Stimulated activated effector memory CD8-positive, alpha-beta T cell treated with anti-CD3 and anti-CD28 coated beads, Interleukin-12 subunit alpha, Interleukin-12 subunit beta, amount 100 ng/mL, for 72 hours (primary cell): ENCODE results near the gene PCDHA2.
"Not testable (repeated sequence)": the region's sequence is repeated elsewhere in the genome, so short reads cannot be mapped to it uniquely, and the experiment has no call there.

ENCODE experiments used
- ATAC-seq: fragments of 150-1000 bp; cut with Tn5 transposase; 2 replicates; pipeline ENCODE4 v1.10.0; 2021
- DNase-seq, 2 donors: peaks; one replicate each; pipeline ENCODE4 v3.0.0; 2021 to 2022; ENCODE audit warnings: low spot score in 2 of 2
- H3K27ac Mint-ChIP-seq: one replicate; pipeline ENCODE4 v1.8.0; 2022; ENCODE audit warnings: mild to moderate bottlenecking, mixed read lengths
- H3K36me3 Mint-ChIP-seq: one replicate; pipeline ENCODE4 v1.8.0; 2022; ENCODE audit warnings: mild to moderate bottlenecking, mixed read lengths
- H3K4me1 Mint-ChIP-seq: one replicate; pipeline ENCODE4 v1.8.0; 2022; ENCODE audit warnings: mixed read lengths
- H3K4me3 Mint-ChIP-seq: one replicate; pipeline ENCODE4 v1.8.0; 2022; ENCODE audit warnings: mild to moderate bottlenecking, mixed read lengths
- H3K9me3 Mint-ChIP-seq: one replicate; pipeline ENCODE4 v1.8.0; 2022; ENCODE audit warnings: mixed read lengths

Gene PCDHA2

DNA sequence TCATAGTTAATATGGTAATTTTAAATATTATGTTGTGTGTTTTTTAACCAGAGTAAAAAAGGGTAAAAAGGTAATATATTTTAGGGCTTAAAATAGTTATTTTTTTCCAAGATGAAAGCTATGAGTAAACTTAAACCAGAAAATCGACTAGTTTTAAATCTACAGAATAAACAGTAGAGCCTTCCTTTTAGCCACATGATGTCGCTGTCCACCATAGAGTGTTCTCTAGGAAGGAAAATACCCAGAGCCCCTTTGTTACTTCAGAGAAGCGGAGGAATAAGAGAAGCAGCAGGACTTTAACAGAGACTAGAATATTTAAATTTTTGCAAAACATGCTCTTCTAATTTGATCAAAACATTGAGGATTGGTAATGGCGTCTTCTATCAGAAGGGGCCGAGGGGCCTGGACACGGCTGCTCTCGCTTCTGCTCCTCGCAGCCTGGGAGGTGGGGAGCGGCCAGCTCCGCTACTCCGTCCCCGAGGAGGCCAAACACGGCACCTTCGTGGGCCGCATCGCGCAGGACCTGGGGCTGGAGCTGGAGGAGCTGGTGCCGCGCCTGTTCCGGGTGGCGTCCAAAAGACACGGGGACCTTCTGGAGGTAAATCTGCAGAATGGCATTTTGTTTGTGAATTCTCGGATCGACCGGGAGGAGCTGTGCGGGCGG lies at the start of gene PCDHA2:
PCDHA2 (plus strand) TSS at position 258 of the 664 bp plus-strand sequence.
- peaks cover 6% of the 10 kb centered on the region for H3K9me3 Mint-ChIP-seq
- no peak within 1 kb of the TSS for H3K4me3 Mint-ChIP-seq
- H3K4me1 Mint-ChIP-seq: no peaks in the 10 kb centered on the region
- no peak within 1 kb of the TSS for H3K27ac Mint-ChIP-seq
- no peaks in the 10 kb centered on the region for H3K36me3 Mint-ChIP-seq
- ATAC-seq: no peak
- no peak for DNase-seq

DNA sequence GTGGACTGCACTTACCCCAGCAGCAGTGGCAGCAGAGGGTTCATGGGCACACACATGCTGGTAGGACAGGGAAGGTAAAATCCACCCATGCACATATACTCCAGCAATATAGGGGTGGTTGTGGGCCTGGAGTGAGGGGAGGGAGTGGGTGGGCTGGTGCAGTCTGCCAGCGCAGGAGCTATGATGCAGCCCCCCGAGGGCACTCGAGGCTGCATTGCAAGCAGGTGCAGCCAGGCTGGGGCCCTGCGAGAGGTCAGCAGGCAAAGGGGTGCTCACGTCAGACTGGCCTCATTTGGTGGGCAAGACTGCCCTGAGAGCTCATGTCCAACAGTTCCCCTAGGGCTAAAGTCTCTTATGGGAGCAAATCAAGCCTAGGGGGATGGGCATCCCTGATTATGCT lies 41.1 kb upstream of the PCDHA2 start:
- H3K27ac Mint-ChIP-seq: no peak overlapping the region
- H3K9me3 Mint-ChIP-seq: peaks cover 47% of the 10 kb centered on the region
- H3K4me3 Mint-ChIP-seq: no peak overlapping the region
- no peak for ATAC-seq
- H3K36me3 Mint-ChIP-seq: no peaks in the 10 kb centered on the region
- DNase-seq: no peak
- no peaks in the 10 kb centered on the region for H3K4me1 Mint-ChIP-seq

DNA sequence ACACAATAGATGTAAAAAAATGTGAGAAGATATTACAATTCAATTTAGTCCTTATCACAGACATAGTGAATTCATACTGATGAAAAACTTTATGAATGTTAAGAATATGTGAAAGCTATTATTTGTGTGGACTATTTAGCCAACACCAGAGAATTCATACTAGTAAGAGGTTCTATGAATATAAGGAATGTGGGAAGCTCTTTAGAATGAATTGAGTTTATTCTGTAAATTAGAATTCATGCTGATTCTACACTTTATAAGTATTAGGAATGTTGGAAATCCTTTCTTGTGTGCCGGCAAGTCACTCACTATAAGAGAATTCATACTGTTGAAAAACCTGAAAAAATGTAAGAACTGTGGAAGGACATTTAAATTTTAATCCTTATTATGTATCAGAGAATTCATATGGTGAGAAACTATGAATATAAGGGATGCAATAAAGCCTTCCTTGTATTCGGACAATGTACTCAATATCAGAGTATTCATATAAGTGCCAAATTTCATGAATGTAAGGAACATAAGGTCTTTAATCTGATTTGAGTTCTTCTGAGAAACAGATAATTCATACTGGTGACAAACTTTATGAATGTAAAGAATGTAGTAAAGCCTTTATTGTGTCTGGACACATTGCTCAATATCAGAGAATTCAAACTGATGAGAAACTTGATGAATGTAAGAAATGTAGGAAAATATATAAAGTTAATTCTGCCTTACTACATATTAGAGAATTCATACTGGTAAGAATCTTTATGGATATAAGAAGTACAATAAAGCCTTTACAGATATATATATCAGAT lies 30.3 kb upstream of the PCDHA2 start:
- ATAC-seq (no peak), DNase-seq (no peak)
- no peaks in the 10 kb centered on the region for H3K36me3 Mint-ChIP-seq
- peaks cover 42% of the 10 kb centered on the region for H3K9me3 Mint-ChIP-seq
- H3K27ac Mint-ChIP-seq: no peak overlapping the region
- H3K4me1 Mint-ChIP-seq: no peaks in the 10 kb centered on the region
- H3K4me3 Mint-ChIP-seq: no peak overlapping the region

DNA sequence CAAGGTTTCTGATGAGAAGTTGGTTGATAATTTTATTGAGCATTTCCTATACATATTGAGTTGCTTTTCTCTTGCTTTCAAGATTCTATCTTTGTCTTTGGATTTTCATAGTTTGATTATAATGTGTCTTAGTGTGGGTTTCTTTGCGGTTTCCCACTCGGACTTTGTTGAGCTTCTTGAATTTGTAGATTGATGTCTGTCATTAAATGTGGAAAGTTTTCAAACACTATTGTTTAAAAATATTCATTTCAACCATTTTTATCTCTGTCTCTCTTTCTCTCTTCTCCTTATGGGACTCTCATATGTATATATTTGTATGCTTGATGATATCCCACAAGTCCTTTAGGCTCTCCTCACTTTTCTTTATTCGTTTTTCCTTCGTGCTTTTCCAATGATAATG lies 27.2 kb upstream of the PCDHA2 start:
- ATAC-seq (no peak), DNase-seq (no peak)
- H3K9me3 Mint-ChIP-seq: peaks cover 44% of the 10 kb centered on the region
- H3K4me1 Mint-ChIP-seq: no peaks in the 10 kb centered on the region
- H3K4me3 Mint-ChIP-seq: no peak overlapping the region
- no peaks in the 10 kb centered on the region for H3K36me3 Mint-ChIP-seq
- H3K27ac Mint-ChIP-seq: no peak overlapping the region

DNA sequence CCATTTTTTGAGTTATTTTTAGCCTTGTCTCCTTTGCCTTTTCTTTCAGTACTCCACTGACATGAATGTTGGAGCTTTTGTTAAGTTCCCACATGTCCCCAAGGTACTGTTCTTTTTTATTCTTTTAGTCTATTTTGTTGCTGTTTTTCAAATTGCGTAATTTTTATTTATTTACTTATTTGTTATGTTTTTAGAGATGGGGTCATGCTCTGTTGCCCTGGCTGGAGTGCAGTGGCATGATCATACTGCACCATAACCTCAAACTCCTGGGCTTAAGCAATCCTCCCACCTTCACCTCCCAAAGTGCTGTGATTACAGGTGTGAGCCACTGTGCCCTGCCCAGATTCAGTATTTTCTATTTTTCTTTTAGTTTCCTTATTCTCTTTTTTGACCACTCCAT lies 14.1 kb upstream of the PCDHA2 start:
- DNase-seq (no peak), ATAC-seq (no peak)
- Mint-ChIP-seq H3K36me3 (no peaks in the 10 kb centered on the region), H3K4me1 (no peaks in the 10 kb centered on the region), H3K4me3 (no peak overlapping the region), H3K9me3 (peaks cover 24% of the 10 kb centered on the region), H3K27ac (no peak overlapping the region)

DNA sequence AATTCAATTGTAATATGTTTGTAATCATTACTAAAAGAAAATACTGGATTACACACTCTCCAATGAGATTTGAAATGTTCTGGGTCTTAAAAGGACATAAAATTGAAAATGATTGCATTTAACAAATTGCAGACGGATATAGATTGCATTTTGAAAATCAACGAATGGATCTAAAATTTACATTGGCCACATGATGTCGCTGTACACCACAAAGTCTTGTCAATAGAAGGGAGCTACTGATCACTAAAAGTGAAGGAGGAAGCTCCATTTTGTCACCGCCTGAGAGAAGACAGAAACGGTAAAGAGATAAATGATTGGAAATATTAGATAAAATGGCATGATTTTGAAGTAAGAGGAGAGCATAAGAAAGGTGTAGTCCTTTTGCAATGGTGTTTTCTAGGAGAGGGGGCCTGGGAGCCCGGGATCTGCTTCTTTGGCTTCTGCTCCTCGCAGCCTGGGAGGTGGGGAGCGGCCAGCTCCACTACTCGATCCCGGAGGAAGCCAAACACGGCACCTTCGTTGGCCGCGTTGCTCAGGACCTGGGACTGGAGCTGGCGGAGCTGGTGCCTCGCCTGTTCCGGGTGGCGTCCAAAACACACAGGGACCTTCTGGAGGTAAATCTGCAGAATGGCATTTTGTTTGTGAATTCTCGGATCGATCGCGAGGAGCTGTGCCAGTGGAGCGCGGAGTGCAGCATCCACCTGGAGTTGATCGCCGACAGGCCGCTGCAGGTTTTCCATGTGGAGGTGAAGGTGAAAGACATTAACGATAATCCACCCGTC lies 8.6 kb upstream of the PCDHA2 start, which contains the start of gene PCDHA1:
PCDHA1 (plus strand) TSS at position 236 of the 782 bp plus-strand sequence.
- Mint-ChIP-seq H3K9me3 (peaks cover 15% of the 10 kb centered on the region), H3K4me3 (no peak within 1 kb of the TSS), H3K36me3 (no peaks in the 10 kb centered on the region), H3K4me1 (no peaks in the 10 kb centered on the region), H3K27ac (no peak within 1 kb of the TSS)
- DNase-seq (no peak), ATAC-seq (no peak)

DNA sequence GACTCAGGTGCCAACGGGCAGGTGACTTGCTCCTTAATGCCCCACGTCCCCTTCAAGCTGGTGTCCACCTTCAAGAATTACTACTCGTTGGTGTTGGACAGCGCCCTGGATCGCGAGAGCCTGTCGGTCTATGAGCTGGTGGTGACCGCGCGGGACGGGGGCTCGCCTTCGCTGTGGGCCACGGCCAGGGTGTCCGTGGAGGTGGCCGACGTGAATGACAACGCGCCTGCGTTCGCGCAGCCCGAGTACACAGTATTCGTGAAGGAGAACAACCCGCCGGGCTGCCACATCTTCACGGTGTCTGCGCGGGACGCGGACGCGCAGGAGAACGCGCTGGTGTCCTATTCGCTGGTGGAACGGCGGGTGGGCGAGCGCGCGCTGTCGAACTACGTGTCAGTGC lies 7.2 kb upstream of the PCDHA2 start:
- H3K9me3 Mint-ChIP-seq: peaks cover 12% of the 10 kb centered on the region
- not testable (repeated sequence) for H3K27ac Mint-ChIP-seq, DNase-seq, H3K4me1 Mint-ChIP-seq, H3K4me3 Mint-ChIP-seq, H3K36me3 Mint-ChIP-seq, ATAC-seq

DNA sequence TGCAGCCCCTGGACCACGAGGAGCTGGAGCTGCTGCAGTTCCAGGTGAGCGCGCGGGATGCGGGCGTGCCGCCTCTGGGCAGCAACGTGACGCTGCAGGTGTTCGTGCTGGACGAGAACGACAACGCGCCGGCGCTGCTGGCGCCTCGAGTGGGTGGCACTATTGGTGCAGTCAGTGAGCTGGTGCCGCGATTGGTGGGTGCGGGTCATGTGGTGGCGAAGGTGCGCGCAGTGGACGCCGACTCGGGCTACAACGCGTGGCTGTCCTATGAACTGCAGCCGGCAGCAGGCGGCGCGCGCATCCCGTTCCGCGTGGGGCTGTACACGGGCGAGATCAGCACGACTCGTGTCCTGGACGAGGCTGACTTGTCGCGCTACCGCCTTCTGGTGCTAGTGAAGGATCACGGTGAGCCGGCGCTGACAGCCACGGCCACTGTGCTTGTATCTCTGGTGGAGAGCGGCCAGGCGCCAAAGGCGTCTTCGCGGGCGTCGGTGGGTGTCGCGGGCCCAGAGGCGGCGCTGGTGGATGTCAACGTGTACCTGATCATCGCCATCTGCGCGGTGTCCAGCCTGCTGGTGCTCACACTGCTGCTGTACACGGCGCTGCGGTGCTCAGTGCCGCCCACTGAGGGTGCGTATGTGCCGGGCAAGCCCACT lies 6.7 kb upstream of the PCDHA2 start:
- H3K36me3 Mint-ChIP-seq, H3K4me3 Mint-ChIP-seq, H3K4me1 Mint-ChIP-seq, DNase-seq, ATAC-seq, H3K27ac Mint-ChIP-seq: not testable (repeated sequence)
- peaks cover 11% of the 10 kb centered on the region for H3K9me3 Mint-ChIP-seq

DNA sequence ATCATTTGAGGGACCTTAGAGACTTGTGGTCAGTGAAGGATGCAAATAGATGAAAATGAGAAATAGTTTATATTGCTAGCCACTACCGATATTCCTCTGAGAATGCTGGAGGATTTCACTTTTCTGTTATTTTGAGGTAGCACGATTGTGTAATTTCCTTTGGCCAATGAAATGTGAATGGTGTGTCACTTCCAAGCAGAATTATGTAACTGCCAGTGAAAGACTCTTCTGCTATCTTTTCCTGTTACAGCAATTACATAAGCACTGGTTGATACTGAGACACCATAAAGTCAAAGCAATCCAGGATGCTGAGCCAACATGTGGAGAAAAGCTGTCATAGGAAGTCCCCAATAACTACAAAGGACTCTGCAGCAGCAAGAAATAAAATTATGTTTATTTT lies 3.6 kb upstream of the PCDHA2 start:
- no peaks in the 10 kb centered on the region for H3K4me1 Mint-ChIP-seq
- DNase-seq (no peak), ATAC-seq (no peak)
- H3K9me3 Mint-ChIP-seq: peaks cover 10% of the 10 kb centered on the region
- no peak overlapping the region for H3K27ac Mint-ChIP-seq
- H3K36me3 Mint-ChIP-seq: no peaks in the 10 kb centered on the region
- H3K4me3 Mint-ChIP-seq: no peak overlapping the region

DNA sequence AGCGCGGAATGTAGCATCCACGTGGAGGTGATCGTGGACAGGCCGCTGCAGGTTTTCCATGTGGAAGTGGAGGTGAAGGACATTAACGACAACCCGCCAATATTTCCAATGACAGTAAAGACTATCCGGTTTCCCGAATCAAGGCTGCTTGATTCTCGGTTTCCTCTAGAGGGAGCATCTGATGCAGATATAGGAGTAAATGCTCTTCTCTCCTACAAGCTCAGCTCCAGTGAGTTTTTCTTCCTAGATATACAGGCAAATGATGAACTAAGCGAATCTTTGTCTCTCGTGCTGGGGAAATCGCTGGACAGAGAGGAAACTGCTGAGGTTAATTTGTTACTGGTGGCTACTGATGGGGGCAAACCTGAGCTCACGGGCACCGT lies 598 bp downstream of the PCDHA2 start:
- DNase-seq (no peak), ATAC-seq (no peak)
- H3K4me3 Mint-ChIP-seq: no peak overlapping the region
- peaks cover 6% of the 10 kb centered on the region for H3K9me3 Mint-ChIP-seq
- no peaks in the 10 kb centered on the region for H3K4me1 Mint-ChIP-seq
- H3K36me3 Mint-ChIP-seq: no peaks in the 10 kb centered on the region
- no peak overlapping the region for H3K27ac Mint-ChIP-seq

DNA sequence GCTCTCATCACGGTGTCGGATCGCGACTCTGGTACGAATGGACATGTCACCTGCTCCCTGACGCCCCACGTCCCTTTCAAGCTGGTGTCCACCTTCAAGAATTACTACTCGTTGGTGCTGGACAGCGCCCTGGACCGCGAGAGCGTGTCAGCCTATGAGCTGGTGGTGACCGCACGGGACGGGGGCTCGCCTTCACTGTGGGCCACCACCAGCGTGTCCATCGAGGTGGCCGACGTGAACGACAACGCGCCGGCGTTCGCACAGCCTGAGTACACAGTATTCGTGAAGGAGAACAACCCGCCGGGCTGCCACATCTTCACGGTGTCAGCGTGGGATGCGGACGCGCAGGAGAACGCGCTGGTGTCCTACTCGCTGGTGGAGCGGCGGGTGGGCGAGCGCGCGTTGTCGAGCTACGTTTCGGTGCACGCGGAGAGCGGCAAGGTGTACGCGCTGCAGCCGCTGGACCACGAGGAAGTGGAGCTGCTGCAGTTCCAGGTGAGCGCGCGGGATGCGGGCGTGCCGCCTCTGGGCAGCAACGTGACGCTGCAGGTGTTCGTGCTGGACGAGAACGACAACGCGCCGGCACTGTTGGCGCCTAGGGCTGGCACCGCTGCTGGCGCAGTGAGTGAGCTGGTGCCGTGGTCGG lies 1.5 kb downstream of the PCDHA2 start:
- DNase-seq, ATAC-seq, H3K9me3 Mint-ChIP-seq, H3K36me3 Mint-ChIP-seq, H3K4me1 Mint-ChIP-seq, H3K27ac Mint-ChIP-seq, H3K4me3 Mint-ChIP-seq: not testable (repeated sequence)

DNA sequence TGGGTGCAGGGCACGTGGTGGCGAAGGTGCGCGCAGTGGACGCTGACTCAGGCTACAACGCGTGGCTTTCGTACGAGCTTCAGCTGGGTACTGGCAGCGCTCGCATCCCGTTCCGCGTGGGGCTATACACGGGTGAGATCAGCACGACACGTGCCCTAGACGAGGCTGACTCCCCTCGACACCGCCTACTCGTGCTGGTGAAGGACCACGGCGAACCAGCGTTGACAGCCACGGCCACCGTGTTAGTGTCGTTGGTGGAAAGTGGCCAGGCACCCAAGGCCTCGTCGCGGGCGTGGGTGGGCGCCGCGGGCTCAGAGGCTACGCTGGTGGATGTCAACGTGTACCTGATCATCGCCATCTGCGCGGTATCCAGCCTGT lies 2.1 kb downstream of the PCDHA2 start:
- no peak for ATAC-seq
- Mint-ChIP-seq H3K4me3 (no peak overlapping the region), H3K9me3 (peaks cover 6% of the 10 kb centered on the region), H3K27ac (no peak overlapping the region), H3K4me1 (no peaks in the 10 kb centered on the region), H3K36me3 (no peaks in the 10 kb centered on the region)
- no peak for DNase-seq

DNA sequence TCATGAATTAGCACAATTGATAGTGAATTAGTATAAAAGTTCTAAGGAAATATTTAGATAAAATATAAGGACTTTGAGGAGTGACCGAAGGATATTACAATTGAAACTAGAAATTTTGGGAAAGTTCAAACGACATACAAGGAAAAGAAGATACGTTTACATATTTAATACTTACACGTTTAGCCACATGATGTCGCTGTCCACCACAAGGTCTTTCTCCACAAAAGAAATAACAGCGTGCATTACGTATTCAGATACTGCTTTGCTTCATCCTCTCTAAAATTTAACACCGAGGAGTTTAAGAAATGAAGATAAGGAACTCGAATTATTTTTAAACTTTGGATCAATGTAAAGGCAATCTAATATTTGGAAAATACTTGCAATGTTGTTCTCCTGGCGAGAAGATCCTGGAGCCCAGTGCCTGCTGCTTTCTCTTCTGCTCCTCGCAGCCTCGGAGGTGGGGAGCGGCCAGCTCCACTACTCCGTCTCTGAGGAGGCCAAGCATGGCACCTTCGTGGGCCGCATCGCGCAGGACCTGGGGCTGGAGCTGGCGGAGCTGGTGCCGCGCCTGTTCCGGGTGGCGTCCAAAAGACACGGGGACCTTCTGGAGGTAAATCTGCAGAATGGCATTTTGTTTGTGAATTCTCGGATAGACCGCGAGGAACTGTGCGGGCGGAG lies 6.3 kb downstream of the PCDHA2 start, which contains the start of gene PCDHA3:
PCDHA3 (plus strand) TSS at position 242 of the 678 bp plus-strand sequence.
- H3K36me3 Mint-ChIP-seq: no peaks in the 10 kb centered on the region
- DNase-seq: no peak
- no peak for ATAC-seq
- no peaks in the 10 kb centered on the region for H3K4me1 Mint-ChIP-seq
- no peak within 1 kb of the TSS for H3K4me3 Mint-ChIP-seq
- no peak within 1 kb of the TSS for H3K27ac Mint-ChIP-seq
- peaks cover 4% of the 10 kb centered on the region for H3K9me3 Mint-ChIP-seq

DNA sequence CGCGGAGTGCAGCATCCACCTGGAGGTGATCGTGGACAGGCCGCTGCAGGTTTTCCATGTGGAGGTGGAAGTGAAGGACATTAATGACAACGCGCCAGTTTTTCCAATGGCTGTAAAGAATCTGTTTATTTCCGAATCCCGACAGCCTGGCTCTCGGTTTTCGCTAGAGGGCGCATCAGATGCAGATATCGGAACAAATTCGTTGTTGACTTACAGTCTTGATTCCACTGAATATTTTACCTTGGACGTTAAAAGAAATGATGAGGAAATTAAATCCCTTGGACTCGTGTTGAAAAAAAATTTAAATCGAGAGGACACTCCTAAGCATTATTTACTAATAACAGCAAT lies 6.8 kb downstream of the PCDHA2 start:
- no peak for DNase-seq
- ATAC-seq: no peak
- peaks cover 4% of the 10 kb centered on the region for H3K9me3 Mint-ChIP-seq
- H3K4me3 Mint-ChIP-seq: no peak overlapping the region
- no peaks in the 10 kb centered on the region for H3K36me3 Mint-ChIP-seq
- H3K4me1 Mint-ChIP-seq: no peaks in the 10 kb centered on the region
- H3K27ac Mint-ChIP-seq: no peak overlapping the region
